ENCODE data around the gene GLB1L2.

Gene GLB1L2

DNA sequence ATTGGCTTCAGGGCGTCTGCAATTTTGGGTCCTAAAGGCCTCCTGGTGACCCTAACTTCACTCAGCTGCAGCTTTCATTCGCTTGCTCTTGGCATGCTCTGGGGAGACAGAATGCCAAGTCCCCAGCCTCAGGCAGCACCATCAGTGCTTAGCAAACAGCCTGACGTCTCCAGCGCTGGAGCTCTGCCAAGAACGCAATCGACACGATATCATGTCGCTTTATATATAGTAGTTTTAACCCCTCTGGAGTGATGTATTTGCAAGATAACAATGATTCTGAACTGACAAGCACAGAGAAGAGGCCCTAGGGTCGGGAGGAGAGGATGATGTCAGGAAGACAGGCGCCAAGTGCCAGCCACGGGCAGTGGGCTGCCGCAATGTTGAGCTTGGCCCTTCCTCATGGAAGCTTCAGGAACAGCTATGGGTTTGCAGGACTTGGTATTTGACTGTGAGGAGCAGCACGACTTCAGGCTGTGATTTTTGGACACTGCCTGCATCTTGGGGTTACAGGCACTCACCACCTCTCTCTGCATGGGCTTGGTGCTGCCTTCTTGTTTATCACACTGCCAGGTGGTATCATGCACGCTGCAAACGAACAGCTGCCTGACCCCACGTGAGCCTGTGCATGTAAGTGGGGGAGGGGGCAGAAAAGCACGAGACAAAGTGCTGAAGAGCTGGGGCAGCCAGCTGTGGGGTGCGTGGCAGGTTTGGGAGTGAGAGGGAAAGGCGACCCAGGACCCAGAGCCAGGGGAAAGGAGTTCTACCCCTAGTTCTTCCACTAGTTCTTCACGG lies 54.2 kb downstream of the GLB1L2 start:
- DNase-seq (ENCODE audit: low read depth, low spot score): no peak

GRCh38 chr11:134386945-134387344 lies 55.2 kb downstream of the GLB1L2 start:
- no peak for DNase-seq (ENCODE audit: low read depth, low spot score)

DNA sequence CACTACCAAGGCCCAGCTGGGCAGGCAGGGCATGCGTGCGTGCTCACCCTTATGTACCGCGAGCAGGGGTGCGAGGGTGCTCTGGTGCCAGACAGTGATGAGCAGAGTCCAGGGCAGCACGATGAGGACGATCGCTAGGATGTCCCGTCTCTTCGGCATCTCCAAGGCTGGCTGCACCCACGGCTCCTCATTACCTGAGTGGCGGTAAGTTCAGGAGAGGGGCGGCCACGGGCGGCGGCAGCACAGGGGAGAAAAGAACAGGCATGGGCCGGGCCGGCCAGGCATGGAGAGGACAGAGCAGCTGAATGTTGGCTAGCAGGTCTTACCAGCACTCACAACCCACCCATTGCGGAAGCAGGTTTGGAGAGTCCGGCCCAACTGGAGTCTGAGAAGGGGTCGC lies 55.7 kb downstream of the GLB1L2 start:
- no peak for DNase-seq (ENCODE audit: low read depth, low spot score)

GRCh38 chr11:134388590-134388989 lies 56.8 kb downstream of the GLB1L2 start:
- DNase-seq (ENCODE audit: low read depth, low spot score): no peak

GRCh38 chr11:134389464-134390180 lies 57.8 kb downstream of the GLB1L2 start:
- no peak for DNase-seq (ENCODE audit: low read depth, low spot score)

GRCh38 chr11:134390706-134391569 lies 59.1 kb downstream of the GLB1L2 start:
- no peak for DNase-seq (ENCODE audit: low read depth, low spot score)

- DNase-seq (ENCODE audit: low read depth, low spot score): no peak
Observed at GRCh38 chr11:134391656-134392055, 59.9 kb downstream of the GLB1L2 start.

- no peak for DNase-seq (ENCODE audit: low read depth, low spot score)
Observed at GRCh38 chr11:134392953-134393615, 61.3 kb downstream of the GLB1L2 start.

DNA sequence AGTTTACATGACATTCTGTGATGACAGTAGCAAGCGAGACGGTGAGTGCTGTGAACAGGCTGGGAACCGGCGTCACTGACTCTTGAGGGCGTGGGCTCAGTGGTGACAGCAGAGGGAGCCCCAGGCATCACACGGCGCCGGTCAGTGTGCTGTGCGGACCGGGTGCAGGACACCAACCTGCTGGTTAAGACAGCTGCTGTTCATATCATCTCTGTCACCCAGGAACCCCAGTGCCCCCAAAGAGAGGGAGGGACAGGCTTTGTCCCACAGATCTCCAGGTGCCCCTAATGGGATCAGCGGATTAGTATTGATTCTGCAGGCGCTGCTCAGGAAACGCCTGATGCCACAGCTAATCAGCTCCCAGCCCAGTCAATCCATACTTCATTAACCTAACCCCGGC lies 61.9 kb downstream of the GLB1L2 start:
- no peak for DNase-seq (ENCODE audit: low read depth, low spot score)

- DNase-seq (ENCODE audit: low read depth, low spot score): no peak
Observed at GRCh38 chr11:134394311-134394710, 62.5 kb downstream of the GLB1L2 start.

DNA sequence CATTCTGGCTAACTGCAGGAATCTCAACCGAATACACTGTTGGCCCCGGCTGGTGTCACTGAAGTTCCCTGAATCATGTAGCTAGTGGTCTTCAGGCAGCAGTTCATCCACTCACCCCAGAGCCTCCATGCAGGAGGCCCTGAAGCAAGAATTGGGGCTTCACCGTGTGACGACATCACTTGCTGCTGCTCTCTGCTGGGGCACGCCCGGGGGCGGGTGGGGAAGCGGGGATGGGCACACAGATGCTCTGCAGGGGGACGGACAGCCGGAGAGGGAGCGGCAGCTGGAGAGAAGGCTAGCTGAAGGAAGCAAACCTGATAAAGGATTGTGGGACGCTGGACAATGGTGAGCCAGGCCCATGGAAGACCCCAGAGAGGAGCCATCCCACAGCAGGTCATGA lies 63.2 kb downstream of the GLB1L2 start:
- DNase-seq (ENCODE audit: low read depth, low spot score): no peak

DNA sequence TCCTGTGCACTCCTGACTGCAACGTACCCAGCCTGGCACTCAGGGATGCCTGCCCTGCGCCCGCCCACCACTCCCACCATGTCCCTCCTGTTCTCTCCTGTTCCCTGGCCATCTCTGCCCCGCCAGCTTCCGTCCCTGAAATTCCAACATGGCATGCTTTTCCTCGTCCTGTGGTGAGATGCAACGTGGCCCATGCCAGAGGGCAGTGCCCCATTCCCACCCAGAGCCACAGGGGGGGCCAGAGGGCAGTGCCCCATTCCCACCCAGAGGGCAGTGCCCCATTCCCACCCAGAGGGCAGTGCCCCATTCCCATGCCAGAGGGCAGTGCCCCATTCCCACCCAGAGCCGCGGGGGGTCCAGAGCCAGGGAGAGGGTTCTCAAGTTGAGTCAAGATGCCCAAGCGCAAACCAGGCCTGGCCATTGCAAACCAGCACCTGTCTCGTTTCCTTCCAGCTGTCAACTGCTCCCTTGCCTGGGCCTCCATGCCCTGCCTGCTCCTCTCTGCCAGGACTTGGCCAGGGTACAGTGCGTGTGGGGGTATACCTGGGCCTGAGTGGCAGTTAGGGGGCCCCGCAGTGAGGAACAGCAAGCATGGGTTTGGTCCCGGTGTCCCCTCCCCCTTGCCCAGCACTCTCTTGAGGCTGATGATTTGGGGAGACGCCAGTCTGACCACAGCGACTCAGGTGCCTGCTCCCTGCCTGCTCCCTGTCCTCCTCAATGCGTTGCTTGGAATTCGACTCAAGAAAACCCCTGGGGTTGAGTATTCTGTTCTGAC lies 65.7 kb downstream of the GLB1L2 start:
- DNase-seq (ENCODE audit: low read depth, low spot score): no peak

- DNase-seq (ENCODE audit: low read depth, low spot score): no peak
Observed at GRCh38 chr11:134398079-134398444, 66.3 kb downstream of the GLB1L2 start.

DNA sequence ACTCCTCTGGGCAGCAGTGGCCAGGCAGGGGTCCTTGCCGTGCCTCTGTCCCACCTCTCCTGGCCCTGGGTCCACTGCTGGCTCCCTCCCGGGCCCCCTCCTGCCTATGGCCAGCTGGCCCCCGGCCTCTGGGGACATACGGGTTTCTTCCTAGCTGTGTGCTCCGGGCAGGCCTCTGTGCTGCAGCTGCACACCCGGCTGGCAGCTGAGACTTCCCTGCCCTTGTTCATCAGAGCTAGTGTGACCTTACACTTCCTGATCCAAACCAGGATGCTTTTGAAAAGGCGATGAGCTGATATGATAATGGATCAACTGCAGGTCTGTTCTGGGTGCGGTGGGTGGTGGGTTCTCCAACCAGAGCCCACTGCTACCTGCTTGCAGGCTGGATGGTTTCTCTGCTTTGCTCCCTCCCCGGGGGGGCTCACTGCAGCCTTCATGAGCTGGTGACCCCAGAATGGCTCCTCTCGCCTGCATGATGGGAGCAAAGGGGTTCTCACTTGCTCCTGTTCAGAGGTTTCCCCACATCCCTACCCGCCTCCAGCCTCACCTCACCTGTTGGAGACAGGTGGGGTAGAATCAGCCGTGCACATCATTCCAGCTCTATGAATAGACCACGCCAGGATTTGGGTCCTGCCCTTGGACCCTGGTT lies 67.0 kb downstream of the GLB1L2 start:
- DNase-seq (ENCODE audit: low read depth, low spot score): no peak

DNA sequence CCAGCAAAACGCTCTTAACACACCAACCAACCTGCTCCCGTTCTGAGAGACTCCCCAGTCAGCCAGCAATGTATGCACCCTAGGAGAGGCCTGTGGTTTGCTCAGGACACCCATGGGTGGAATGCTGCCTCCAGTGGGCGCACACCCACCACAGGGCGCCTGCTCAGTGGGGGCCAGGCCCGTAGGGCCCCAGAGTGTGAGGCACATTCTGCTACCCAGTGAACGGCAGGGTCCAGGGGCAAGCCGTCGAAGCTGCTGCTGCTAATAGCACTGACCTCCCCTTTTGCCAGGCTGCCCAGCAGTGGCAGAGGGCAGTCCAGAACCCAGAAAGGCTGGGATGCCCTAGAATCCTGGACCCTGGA lies 67.5 kb downstream of the GLB1L2 start:
- no peak for DNase-seq (ENCODE audit: low read depth, low spot score)

- no peak for DNase-seq (ENCODE audit: low read depth, low spot score)
Observed at GRCh38 chr11:134399996-134400395, 68.2 kb downstream of the GLB1L2 start.

DNA sequence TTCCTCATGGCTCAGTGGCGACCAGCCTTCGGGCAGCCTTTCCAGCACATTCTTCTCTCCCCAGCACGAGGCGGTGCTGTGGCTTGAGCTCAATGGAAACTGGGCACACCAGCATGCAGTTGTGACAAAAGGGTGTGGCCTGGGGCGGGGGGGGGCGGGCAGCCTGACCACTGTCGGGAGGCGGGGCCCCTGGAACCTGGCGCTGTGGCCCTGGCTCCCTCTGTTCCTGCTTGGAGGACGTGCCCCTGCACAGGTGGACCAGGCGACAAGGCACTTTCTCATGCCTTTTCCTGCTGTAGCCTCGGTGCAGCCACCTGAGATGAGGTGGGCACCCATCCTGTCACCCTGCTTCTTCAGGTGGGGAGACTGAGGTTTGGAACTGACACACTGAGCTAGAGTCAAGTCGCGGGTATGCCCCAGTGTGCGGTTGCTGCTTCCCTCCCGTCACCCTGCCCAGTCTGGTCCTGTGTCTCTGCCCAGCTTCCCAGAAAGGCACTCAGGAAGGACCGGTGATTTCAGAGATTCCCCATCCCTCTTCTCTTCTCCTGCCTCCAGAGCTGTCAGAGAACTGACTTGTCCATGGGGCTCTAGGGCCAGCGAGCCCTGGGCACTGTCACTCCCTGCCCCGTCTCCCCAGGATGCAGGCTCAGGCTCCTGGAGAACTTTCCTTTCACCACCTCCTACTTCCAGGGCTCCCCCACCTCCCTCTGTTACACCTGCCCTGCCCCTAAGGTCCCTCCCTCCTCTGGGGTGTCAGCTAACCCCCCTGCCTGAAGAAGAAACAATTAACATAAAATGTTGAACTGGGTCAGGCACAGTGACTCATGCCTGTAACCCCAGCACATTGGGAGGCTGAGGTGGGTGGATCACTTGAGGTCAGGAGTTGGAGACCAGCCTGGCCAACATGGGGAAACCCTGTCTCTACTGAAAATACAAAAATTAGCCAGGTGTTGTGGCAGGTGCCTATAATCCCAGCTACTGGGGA lies 70.3 kb downstream of the GLB1L2 start:
- DNase-seq (ENCODE audit: low read depth, low spot score): no peak

- DNase-seq (ENCODE audit: low read depth, low spot score): no peak
Observed at GRCh38 chr11:134402910-134403309, 71.1 kb downstream of the GLB1L2 start.

GRCh38 chr11:134404575-134405341 lies 73.0 kb downstream of the GLB1L2 start:
- no peak for DNase-seq (ENCODE audit: low read depth, low spot score)

All from smooth muscle cell of the brain vasculature (primary cell).